Breast epithelium (tissue), 3 donors: ENCODE measurements around the gene PDCD1LG2.

Experiments
- POLR2A ChIP-seq: fragments of 450-650 bp; IDR thresholded peaks from one replicate; pipeline ENCODE4 v1.6.1; 2016; ENCODE audit warnings: antibody characterized with exemption, mild to moderate bottlenecking, moderate library complexity
- TF ChIP-seq, protein P1 (sequence below), 3 donors: fragments of 450-650 bp; IDR thresholded peaks; one replicate each; pipeline ENCODE4 v1.5.1; 2016 to 2017; ENCODE audit warnings: antibody characterized with exemption in 3 of 3, mild to moderate bottlenecking in 3 of 3, moderate library complexity in 3 of 3

- TF ChIP-seq, protein P1, sequence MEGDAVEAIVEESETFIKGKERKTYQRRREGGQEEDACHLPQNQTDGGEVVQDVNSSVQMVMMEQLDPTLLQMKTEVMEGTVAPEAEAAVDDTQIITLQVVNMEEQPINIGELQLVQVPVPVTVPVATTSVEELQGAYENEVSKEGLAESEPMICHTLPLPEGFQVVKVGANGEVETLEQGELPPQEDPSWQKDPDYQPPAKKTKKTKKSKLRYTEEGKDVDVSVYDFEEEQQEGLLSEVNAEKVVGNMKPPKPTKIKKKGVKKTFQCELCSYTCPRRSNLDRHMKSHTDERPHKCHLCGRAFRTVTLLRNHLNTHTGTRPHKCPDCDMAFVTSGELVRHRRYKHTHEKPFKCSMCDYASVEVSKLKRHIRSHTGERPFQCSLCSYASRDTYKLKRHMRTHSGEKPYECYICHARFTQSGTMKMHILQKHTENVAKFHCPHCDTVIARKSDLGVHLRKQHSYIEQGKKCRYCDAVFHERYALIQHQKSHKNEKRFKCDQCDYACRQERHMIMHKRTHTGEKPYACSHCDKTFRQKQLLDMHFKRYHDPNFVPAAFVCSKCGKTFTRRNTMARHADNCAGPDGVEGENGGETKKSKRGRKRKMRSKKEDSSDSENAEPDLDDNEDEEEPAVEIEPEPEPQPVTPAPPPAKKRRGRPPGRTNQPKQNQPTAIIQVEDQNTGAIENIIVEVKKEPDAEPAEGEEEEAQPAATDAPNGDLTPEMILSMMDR (IDR thresholded peaks at IDR 0.05), result no peak
- TF ChIP-seq POLR2A, result no peak
Observed at GRCh38 chr9:5531101-5531882, 21.0 kb downstream of the PDCD1LG2 start.
